SK-N-SH (cell line): ENCODE results near the gene ZSCAN25. TPM values are rescaled to one million over a fixed set of nuclear protein-coding genes. Genes with fewer than 3 reads are reported as not detected.

Source experiments
- CTCF ChIA-PET: fragments of 300-600, 350-600 bp; formaldehyde crosslinking; extraction: SDS; loops from one replicate; lab custom pipeline; 2021; lab: Yijun Ruan, JAX
- POLR2A ChIA-PET: fragments of 350-600 bp; sonication (Branson Sonifier 250); formaldehyde crosslinking; extraction: SDS; loops from one replicate; lab custom pipeline; 2020; ENCODE audit warnings: antibody characterized with exemption, inconsistent platforms; lab: Yijun Ruan, JAX
- DNase-seq: peaks from one replicate; pipeline ENCODE4 v3.0.0; 2012
- H2AFZ ChIP-seq: fragments of 200-600 bp; sonication (generic); 2 replicates; pipeline ENCODE4 v1.8.1; 2016; ENCODE audit warnings: antibody characterized with exemption, mild to moderate bottlenecking, low read depth
- H3F3A ChIP-seq: fragments of 200-600 bp; sonication (generic); replicated peaks from 2 replicates; pipeline ENCODE3; 2016; ENCODE audit warnings: antibody characterized with exemption, mild to moderate bottlenecking; ENCODE audit not compliant: insufficient read depth
- H3K27ac ChIP-seq, 2 experiments: fragments of 200-500 bp in 1 of 2; fragments of 200-600 bp in 1 of 2; sonication (Bioruptor generic) in 1 of 2; sonication (generic), shearing (Covaris generic) in 1 of 2; 2 replicates each; pipeline versions ENCODE4 v1.5.1 to v1.6.1; 2014 to 2016; ENCODE audit warnings: low read depth in 2 of 2, inconsistent platforms in 1 of 2, low read length in 1 of 2, mild to moderate bottlenecking in 1 of 2, mixed read lengths in 1 of 2
- H3K27me3 ChIP-seq: fragments of 200-600 bp; sonication (generic), shearing (Covaris generic); 2 replicates; pipeline ENCODE4 v1.6.1; 2016; ENCODE audit warnings: mixed run types; ENCODE audit not compliant: insufficient read depth
- H3K36me3 ChIP-seq, 2 experiments: fragments of 200-500 bp in 1 of 2; fragments of 200-600 bp in 1 of 2; sonication (Bioruptor generic) in 1 of 2; sonication (generic) in 1 of 2; replicated peaks in 1 of 2; 2 replicates each; pipeline versions ENCODE3 to v1.5.1; 2014 to 2016; ENCODE audit warnings: low read length in 1 of 2, mild to moderate bottlenecking in 1 of 2; ENCODE audit not compliant: insufficient read depth in 2 of 2, control insufficient read depth in 1 of 2
- H3K4me1 ChIP-seq, 2 experiments: fragments of 200-500 bp in 1 of 2; fragments of 200-600 bp in 1 of 2; sonication (Bioruptor generic) in 1 of 2; sonication (generic), shearing (Covaris generic) in 1 of 2; 2 replicates each; pipeline versions ENCODE4 v1.5.1 to v1.6.1; 2014 to 2016; ENCODE audit warnings: low read depth in 1 of 2, low read length in 1 of 2, mixed run types in 1 of 2; ENCODE audit not compliant: insufficient read depth in 2 of 2, control insufficient read depth in 1 of 2
- H3K4me2 ChIP-seq: fragments of 200-600 bp; sonication (generic), shearing (Covaris generic); 2 replicates; pipeline ENCODE4 v1.6.1; 2017; ENCODE audit warnings: mixed run types
- H3K4me3 ChIP-seq, 2 experiments: fragments of 200-500 bp in 1 of 2; fragments of 200-600 bp in 1 of 2; sonication (Bioruptor generic) in 1 of 2; sonication (generic), shearing (Covaris generic) in 1 of 2; 2 replicates each; pipeline versions ENCODE4 v1.5.1 to v1.8.1; 2014 to 2016; ENCODE audit warnings: low read depth in 2 of 2, inconsistent platforms in 1 of 2, low read length in 1 of 2, mild to moderate bottlenecking in 1 of 2, mixed read lengths in 1 of 2, moderate library complexity in 1 of 2
- H3K79me2 ChIP-seq: fragments of 200-600 bp; sonication (generic); 2 replicates; pipeline ENCODE4 v1.8.1; 2017; ENCODE audit warnings: mild to moderate bottlenecking; ENCODE audit not compliant: insufficient read depth
- H3K9ac ChIP-seq: fragments of 200-600 bp; sonication (generic); 2 replicates; pipeline ENCODE4 v1.6.1; 2017; ENCODE audit warnings: mixed run types
- H3K9me2 ChIP-seq: fragments of 200-600 bp; sonication (generic); 2 replicates; pipeline ENCODE4 v1.6.1; 2017; ENCODE audit warnings: mixed run types
- H3K9me3 ChIP-seq: fragments of 200-600 bp; sonication (generic); 2 replicates; pipeline ENCODE4 v1.6.1; 2017; ENCODE audit warnings: mixed run types, mild to moderate bottlenecking, moderate library complexity
- H4K20me1 ChIP-seq: fragments of 200-600 bp; sonication (generic); 2 replicates; pipeline ENCODE4 v1.6.1; 2017; ENCODE audit warnings: mild to moderate bottlenecking, mixed run types; ENCODE audit not compliant: insufficient read depth
- EP300 ChIP-seq, 2 experiments: IDR thresholded peaks; 2 replicates each; pipeline versions ENCODE4 v1.4.0 to v1.6.1; 2012; ENCODE audit warnings: borderline replicate concordance in 1 of 2, low read depth in 1 of 2, low read length in 1 of 2
- GABPA ChIP-seq: IDR thresholded peaks from 2 replicates; pipeline ENCODE4 v1.4.0; 2012; ENCODE audit warnings: low read depth, mild to moderate bottlenecking
- IRF3 ChIP-seq: fragments of 150-350 bp; IDR thresholded peaks from 2 replicates; pipeline ENCODE4 v1.6.1; 2016; ENCODE audit warnings: mild to moderate bottlenecking, low read depth, low read length
- MXI1 ChIP-seq: IDR thresholded peaks from 2 replicates; pipeline ENCODE4 v1.6.1; 2012; ENCODE audit warnings: mild to moderate bottlenecking, low read depth, low read length, improper control_type of control experiment
- RAD21 ChIP-seq: IDR thresholded peaks from 2 replicates; pipeline ENCODE4 v1.6.1; 2012; ENCODE audit warnings: mild to moderate bottlenecking, low read length
- SIN3A ChIP-seq: IDR thresholded peaks from 2 replicates; pipeline ENCODE4 v1.6.1; 2012; ENCODE audit warnings: low read depth, mild to moderate bottlenecking, low read length, moderate library complexity, borderline replicate concordance
- TAF1 ChIP-seq: IDR thresholded peaks from 2 replicates; pipeline ENCODE4 v1.6.1; 2012; ENCODE audit warnings: low read depth, mild to moderate bottlenecking, low read length, moderate library complexity, borderline replicate concordance
- WGBS: methylation state at CpG from one replicate; pipeline ENCODE4 v1.1.6; 2017; ENCODE audit warnings: low lambda C conversion rate; 5-methylcytosine and 5-hydroxymethylcytosine counted together
- polyA plus RNA-seq, 3 experiments: library from polyadenylated mRNA; depleted of rRNA; stranded (reverse); fragments of >200 nt; gene quantifications; 2 replicates each; pipeline ENCODE4 v1.2.3, GENCODE V29; 2012
- TF ChIP-seq, protein P1 (sequence below): fragments of 150-350 bp; IDR thresholded peaks from 2 replicates; pipeline ENCODE4 v1.6.1; 2017; ENCODE audit warnings: antibody characterized with exemption, low read length, low read depth, borderline replicate concordance
- TF ChIP-seq, protein P2 (sequence below): fragments of 200-600 bp; sonication (generic); IDR thresholded peaks from 2 replicates; pipeline ENCODE4 v1.6.1; 2017; ENCODE audit warnings: antibody characterized with exemption, mild to moderate bottlenecking, moderate library complexity

Gene ZSCAN25
- polyA plus RNA-seq, 1 of the 3 experiments (the other 2 are of a cell fraction), result 14.9 TPM

DNA sequence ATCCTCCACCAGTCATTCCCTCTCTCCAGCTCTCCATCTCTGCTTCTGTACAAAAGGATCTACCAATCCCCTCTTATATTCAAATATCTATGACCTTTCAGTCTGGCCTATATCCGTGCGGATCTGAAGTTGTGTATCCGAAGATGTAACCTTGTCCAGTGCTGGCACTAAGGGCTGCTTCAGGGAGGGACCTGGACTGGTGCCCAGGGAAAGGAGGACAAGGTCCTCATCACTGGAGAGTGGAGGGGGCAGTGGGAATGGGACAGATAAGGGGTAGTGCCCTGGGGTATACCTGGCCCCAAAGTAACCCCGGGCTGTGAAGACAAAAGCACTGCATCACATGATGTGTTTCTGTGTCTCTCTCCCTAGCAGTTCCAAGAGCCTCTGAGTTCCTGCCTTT lies 16.9 kb upstream of the ZSCAN25 start:
- Histone ChIP-seq H3K9me2 (no peaks in the 10 kb centered on the region), H3K9ac (no peak overlapping the region), H3K27ac (no peak overlapping the region), H3K27me3 (no peaks in the 10 kb centered on the region), H3F3A (no peaks in the 10 kb centered on the region), H3K9me3 (no peaks in the 10 kb centered on the region), H3K4me1 (no peaks in the 10 kb centered on the region; a peak in 1 of 4 replicates), H3K4me2 (no peak overlapping the region), H3K36me3 (no peaks in the 10 kb centered on the region), H3K4me3 (no peak overlapping the region), H2AFZ (no peak overlapping the region), H4K20me1 (no peaks in the 10 kb centered on the region), H3K79me2 (no peaks in the 10 kb centered on the region)
- ChIA-PET CTCF (interaction anchor here (1.0 to 1.9 kb wide), 2 partner anchors 10 to 16 kb away, joined by 3 to 5 read pairs; no protein-coding TSS in a partner anchor), POLR2A (no interaction called here)
- WGBS, result 64% methylated on average over 4 of the region's 4 CpGs
- TF ChIP-seq, protein P1, sequence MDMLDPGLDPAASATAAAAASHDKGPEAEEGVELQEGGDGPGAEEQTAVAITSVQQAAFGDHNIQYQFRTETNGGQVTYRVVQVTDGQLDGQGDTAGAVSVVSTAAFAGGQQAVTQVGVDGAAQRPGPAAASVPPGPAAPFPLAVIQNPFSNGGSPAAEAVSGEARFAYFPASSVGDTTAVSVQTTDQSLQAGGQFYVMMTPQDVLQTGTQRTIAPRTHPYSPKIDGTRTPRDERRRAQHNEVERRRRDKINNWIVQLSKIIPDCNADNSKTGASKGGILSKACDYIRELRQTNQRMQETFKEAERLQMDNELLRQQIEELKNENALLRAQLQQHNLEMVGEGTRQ, result no peak
- no peak for TF ChIP-seq IRF3
- TF ChIP-seq TAF1, result no peak
- TF ChIP-seq SIN3A, result no peak
- TF ChIP-seq EP300 (IDR thresholded peaks at IDR 0.05; ENCODE audit: borderline replicate concordance in 1 of 2, low read depth in 1 of 2, low read length in 1 of 2), result no peak
- TF ChIP-seq RAD21, result no peak
- TF ChIP-seq MXI1, result no peak
- no peak for DNase-seq

GRCh38 chr7:99601656-99602310 lies 15.0 kb upstream of the ZSCAN25 start:
- Histone ChIP-seq H3F3A (no peaks in the 10 kb centered on the region), H3K9me3 (no peaks in the 10 kb centered on the region)
- WGBS, result 69% methylated on average over 7 of the region's 7 CpGs

More at GRCh38 chr7:99601656-99602310, 15.0 kb upstream of the ZSCAN25 start:
- Histone ChIP-seq H3K4me1 (no peaks in the 10 kb centered on the region; a peak in 1 of 4 replicates), H3K36me3 (no peaks in the 10 kb centered on the region), H3K27me3 (no peaks in the 10 kb centered on the region), H2AFZ (no peak overlapping the region), H3K79me2 (no peaks in the 10 kb centered on the region), H3K9me2 (no peaks in the 10 kb centered on the region), H3K4me2 (no peak overlapping the region), H4K20me1 (no peaks in the 10 kb centered on the region), H3K4me3 (no peak overlapping the region), H3K27ac (no peak overlapping the region), H3K9ac (no peak overlapping the region)
- ChIA-PET CTCF (interaction anchor here (1.2 kb wide), 1 partner anchor 12 kb away, joined by 3 read pairs; no protein-coding TSS in a partner anchor), POLR2A (interaction anchor here (2.0 kb wide), 1 partner anchor 15 kb away, joined by 6 read pairs; the partner anchor contains the start of gene ZSCAN25)
- TF ChIP-seq, protein P2, sequence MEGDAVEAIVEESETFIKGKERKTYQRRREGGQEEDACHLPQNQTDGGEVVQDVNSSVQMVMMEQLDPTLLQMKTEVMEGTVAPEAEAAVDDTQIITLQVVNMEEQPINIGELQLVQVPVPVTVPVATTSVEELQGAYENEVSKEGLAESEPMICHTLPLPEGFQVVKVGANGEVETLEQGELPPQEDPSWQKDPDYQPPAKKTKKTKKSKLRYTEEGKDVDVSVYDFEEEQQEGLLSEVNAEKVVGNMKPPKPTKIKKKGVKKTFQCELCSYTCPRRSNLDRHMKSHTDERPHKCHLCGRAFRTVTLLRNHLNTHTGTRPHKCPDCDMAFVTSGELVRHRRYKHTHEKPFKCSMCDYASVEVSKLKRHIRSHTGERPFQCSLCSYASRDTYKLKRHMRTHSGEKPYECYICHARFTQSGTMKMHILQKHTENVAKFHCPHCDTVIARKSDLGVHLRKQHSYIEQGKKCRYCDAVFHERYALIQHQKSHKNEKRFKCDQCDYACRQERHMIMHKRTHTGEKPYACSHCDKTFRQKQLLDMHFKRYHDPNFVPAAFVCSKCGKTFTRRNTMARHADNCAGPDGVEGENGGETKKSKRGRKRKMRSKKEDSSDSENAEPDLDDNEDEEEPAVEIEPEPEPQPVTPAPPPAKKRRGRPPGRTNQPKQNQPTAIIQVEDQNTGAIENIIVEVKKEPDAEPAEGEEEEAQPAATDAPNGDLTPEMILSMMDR, result peak; percentile 11; the same call in 1 of the 2 replicates
- no peak for TF ChIP-seq GABPA
- DNase-seq, result no peak
